Head of caudate nucleus (tissue), 42 donors: ENCODE measurements around the gene PYGM.

Source experiments
- DNase-seq, 42 donors: peaks; one replicate each; pipeline versions ENCODE4 v3.0.0 to v3.0.0-alpha.2; 2020 to 2021; ENCODE audit warnings: mixed read lengths in 7 of 42
- intact Hi-C: fragments of 100-400 bp; cut with DNase I; formaldehyde crosslinking; loops from one replicate; pipeline ENCODE4 v1.15.0; 2022

PYGM gene

GRCh38 chr11:64759131-64759721 lies 548 bp downstream of the PYGM start:
- DNase-seq: peak in 6 of 42 donors; percentile 1 to 28 (median 17)
- intact Hi-C loops: no loop called here

DNA sequence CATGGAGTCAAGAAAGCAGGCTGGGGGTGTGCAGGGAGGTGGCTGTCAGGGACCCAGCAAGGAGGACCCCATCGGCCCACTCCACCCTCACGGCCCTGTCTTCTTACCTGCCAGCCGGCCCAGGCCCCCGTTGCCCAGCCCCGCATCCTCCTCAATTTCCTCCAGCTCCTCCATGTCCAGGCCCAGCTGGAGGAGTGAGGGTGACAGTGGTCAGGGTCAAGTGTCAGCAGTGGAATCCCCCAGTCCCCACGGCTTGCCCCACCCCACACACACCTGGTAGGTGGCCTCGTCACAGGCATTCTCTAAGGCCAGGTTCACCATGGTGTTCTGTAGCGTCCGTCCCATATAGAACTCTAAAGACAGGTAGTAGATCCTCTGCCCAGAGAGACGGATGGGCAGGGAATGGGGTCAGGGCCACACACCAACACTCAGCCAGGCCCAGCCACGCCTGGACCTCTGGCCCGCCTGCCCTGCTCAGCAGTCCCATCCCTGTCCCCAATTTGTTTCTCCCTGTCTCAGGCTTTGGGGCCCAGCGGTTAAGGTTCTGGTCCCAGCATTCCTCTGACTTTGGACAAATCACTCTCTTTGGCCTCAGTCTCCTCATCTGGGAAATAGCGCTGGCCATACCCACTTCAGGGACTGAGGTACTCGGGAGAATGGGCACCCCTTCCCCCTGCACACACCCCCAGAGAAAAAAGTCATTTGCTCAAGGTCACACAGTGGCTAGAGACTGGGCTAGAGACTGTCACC lies 1.3 kb downstream of the PYGM start:
- intact Hi-C loops: no loop called here
- DNase-seq: peak in 6 of 42 donors; percentile 1 to 35 (median 24)

DNA sequence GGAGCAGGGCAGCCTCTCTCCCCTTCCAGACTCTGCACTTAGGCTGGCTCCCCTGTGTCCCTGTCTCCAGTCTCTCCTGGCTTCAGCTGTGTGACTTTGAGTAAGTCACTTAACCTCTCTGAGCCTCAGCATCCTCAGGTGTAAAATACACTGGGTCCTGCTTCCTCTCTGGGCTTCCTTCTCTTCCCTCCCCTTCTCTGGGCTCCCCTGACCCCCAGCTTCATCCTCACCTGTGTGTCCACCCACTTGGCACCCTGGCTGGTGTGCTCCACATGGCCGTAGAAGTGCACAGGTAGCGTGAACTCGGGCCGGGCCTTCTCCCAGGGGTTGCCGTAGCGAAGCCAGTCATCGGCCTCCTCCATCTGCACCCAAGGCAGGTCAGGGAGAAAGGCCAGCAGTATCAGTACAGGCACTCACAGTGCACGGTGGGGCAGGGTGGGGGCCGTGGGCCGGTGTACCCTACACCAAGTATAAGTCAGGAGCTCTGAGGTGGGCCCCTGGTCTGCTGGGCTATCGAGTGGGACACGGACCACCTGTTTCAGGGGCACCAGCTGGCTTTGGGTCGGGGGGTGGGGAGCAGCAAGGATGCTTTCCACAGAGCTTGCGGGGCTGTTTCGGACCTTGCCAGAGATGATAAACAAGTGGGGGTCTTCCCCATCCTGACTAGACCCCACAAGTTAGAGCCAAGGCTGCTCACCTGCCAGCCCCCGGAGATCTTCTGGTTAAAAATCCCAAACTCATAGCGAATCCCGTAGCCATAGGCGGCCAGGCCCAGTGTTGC lies 2.0 kb downstream of the PYGM start:
- intact Hi-C loops: no loop called here
- DNase-seq: peak in 6 of 42 donors; percentile 1 to 37 (median 22)

DNA sequence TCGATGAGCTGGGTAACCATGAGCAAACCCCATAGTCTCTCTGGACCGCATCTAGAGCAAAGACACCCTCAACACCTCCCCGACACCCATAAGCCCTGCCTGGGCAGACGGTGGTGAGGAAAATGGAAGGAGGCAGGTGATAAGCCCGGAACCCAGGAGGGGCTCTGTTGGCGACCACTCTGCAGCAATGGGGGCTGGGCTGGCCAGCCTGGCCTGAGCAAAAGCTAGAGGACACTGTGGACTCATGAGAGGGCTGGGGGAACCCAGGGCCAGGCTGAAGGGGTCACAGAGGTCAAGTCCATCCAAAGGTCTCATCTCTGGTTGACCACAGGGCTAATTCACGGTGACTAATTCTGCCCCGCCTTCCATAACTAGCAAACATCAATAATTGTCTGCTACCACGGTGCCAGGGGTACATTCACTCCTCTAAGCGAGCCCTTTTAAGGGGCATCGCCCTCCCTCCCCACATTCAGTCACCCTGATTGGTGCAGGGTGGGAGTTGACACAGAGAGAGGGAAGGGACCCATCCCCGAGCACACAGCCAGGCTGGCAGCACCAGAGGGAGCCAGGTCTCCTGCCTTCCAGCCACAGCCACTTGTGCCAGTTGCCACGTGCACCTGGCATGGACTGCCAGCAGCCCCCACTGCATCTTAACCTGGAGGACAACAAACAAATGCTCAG lies 4.0 kb downstream of the PYGM start:
- intact Hi-C loops: no loop called here
- DNase-seq: peak in 6 of 42 donors; percentile 0 to 28 (median 6)

- DNase-seq: peak in 4 of 42 donors; percentile 0 to 34 (median 22)
- intact Hi-C loops: no loop called here
These were observed 4.7 kb downstream of the PYGM start for GRCh38 chr11:64754919-64755662.

DNA sequence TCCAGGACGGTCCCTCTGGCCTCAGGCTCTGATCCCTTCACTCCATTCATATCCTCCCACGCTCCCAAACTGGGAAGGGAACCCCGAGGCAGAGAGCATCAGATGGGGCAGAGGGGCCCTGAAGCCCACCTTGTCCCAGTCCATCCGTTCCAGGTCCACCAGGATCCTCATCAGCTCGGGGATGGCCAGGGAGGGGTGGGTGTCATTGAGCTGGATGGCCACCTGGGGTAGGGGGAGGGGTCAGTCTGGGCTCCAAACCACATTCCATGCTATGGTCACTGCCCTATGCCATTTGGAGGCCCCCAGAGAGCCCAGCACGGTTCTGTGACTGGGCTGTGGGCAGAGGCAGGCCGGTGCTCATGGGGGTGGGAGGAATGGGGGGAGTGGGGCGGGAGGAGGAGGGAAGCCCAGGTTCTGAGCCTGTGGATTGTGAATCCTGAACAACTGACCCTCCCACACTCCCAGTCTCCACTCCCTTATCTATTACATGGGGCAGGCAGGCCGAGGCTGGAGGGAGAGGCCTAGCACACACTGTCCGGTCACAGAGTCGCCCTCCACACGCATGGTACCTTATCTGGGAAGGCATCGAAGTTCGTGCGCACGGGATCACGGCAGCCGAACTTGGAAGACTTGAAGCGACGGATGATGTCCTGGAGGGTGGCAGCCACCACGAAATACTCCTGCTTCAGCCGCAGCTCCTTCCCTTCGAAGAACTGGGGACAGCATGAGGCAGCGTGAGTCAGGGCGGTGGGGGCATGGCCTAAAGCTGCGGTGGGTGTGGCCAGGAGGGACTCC lies 5.5 kb downstream of the PYGM start:
- intact Hi-C loops: no loop called here
- peak in 1 of 42 donors; percentile 0 for DNase-seq

GRCh38 chr11:64753380-64754123 lies 6.2 kb downstream of the PYGM start:
- peak in 1 of 42 donors; percentile 0 for DNase-seq
- intact Hi-C loops: no loop called here

GRCh38 chr11:64753019-64753379 lies 6.8 kb downstream of the PYGM start:
- intact Hi-C loops: no loop called here
- DNase-seq: peak in 1 of 42 donors; percentile 1

- intact Hi-C loops: no loop called here
- no peak for DNase-seq
These were observed 7.4 kb downstream of the PYGM start for GRCh38 chr11:64752175-64752970.

GRCh38 chr11:64751580-64751979 lies 8.2 kb downstream of the PYGM start:
- DNase-seq: no peak
- intact Hi-C loops: no loop called here

GRCh38 chr11:64751136-64751535 lies 8.6 kb downstream of the PYGM start:
- intact Hi-C loops: no loop called here
- no peak for DNase-seq

DNA sequence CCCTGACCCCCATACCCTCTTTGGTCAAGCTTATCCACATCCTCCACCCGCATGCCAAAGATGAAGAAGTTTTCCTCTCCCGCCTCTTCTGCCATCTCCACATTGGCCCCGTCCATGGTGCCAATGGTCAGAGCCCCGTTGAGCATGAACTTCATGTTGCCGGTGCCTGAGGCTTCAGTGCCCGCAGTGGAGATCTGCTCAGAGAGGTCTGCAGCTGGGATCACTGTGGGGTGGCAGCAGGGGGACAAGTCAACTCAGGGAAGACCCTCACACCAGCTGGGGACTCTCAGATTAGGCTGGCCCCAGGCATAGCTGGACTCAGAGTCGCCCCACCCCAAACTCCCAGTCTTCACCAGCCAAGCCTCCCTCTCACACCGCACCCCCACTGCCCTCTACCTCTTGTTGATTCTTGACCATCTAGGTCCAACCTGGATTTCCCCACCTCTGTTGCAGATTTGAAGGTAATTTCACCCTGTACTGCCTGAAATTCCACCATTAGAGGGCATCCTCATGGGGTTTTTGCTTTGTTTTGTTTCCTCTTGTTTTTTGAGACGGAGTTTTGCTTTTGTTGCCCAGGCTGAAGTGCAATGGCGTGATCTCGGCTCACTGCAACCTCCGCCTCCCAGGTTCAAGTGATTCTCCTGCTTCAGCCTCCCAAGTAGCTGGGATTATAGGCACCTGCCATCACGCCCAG lies 9.3 kb downstream of the PYGM start:
- DNase-seq: no peak
- intact Hi-C loops: no loop called here

DNA sequence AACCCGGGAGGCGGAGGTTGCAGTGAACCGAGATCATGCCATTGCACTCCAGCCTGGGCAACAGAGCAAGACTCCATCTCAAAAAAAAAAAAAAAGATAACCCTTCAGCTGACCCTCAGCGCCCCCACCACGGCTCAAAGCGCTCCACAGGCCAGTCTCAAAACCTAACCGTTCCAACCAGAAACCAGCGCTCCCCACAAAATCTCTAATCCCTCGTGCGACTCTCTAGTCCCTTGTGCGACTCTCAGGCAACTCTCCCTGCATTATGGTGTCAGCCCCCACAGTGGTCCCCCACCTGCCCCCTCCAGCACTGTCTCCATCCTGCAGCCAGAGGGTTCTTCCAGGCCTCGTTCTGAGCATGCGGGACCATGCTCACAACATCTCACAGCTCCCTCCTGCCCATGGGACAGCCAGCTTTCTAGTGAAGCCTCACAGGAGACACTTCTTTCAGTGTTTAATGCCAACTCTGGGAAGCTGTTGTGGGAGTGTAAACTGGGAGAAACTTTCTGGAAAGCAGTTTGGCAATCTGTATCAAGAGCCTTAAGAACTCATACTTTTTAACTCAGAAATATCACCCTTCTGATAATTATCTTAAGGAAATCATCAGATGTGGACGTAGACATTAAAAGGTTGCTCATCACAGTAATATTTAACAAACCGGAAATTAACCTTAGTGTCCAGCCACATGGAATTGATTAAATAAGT lies 11.7 kb downstream of the PYGM start:
- no peak for DNase-seq
- intact Hi-C loops: no loop called here

DNA sequence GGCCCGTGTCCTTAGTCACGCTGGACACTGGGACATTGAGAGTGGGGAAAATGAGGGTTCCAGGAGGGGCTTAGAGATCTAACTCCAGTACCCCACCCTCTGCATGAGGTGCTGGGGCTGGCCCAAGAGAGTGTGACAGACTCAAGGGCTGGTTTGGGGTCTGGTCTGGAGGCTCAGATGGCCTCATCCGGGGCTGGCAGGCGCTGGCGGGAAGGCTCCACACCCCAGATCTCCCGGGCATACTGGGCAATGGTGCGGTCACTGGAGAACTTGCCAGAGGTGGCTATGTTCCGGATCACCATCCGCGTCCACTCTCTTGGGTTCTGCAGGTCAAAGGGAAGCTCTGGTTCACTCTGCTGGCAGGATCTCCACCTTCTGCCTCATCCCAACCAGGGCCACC lies 13.3 kb downstream of the PYGM start:
- intact Hi-C loops: no loop called here
- DNase-seq: no peak
